K562 (cell line): ENCODE data around the gene SPRY2. TPM values are rescaled to one million over a fixed set of nuclear protein-coding genes. Genes with fewer than 3 reads are reported as not detected.

ENCODE experiments used
- BRD4 ChIP-seq: fragments of 200-600 bp; sonication (generic); IDR thresholded peaks from 2 replicates; pipeline ENCODE4 v1.6.1; 2017; ENCODE audit warnings: inconsistent platforms
- CBX1 ChIP-seq: sonication (generic); IDR thresholded peaks from 2 replicates; pipeline ENCODE4 v1.6.1; 2016; ENCODE audit warnings: antibody characterized with exemption, low read depth, mild to moderate bottlenecking
- GTF2F1 ChIP-seq: IDR thresholded peaks from 2 replicates; pipeline ENCODE4 v1.6.1; 2011; ENCODE audit warnings: low read depth, low read length, improper control_type of control experiment
- ILF3 ChIP-seq: fragments of 450-650 bp; IDR thresholded peaks from 2 replicates; pipeline ENCODE4 v1.6.1; 2018; ENCODE audit warnings: antibody characterized with exemption, mild to moderate bottlenecking, moderate library complexity, borderline replicate concordance
- KAT2B ChIP-seq: IDR thresholded peaks from one replicate; pipeline ENCODE4 v1.6.1; 2012; ENCODE audit warnings: low read depth, mild to moderate bottlenecking, control low read depth, inconsistent platforms, low read length, moderate library complexity
- KLF13 ChIP-seq: fragments of 450-650 bp; IDR thresholded peaks from 2 replicates; pipeline ENCODE4 v1.6.1; 2016; ENCODE audit warnings: missing genetic modification characterization, low read depth, mild to moderate bottlenecking, missing compliant biosample characterization, moderate library complexity, borderline replicate concordance
- MAZ ChIP-seq, 2 experiments: fragments of 450-650 bp in 1 of 2; sonication (generic) in 1 of 2; formaldehyde crosslinking; IDR thresholded peaks in 1 of 2; conservative IDR thresholded peaks in 1 of 2; 2 replicates each; pipeline versions ENCODE4 v1.4.0 to v1.5.0; 2020; ENCODE audit warnings: mild to moderate bottlenecking in 1 of 2, missing genetic modification reagents in 1 of 2
- MBD2 ChIP-seq: sonication (generic); IDR thresholded peaks from 2 replicates; pipeline ENCODE4 v1.6.1; 2016; ENCODE audit warnings: low read depth, borderline replicate concordance
- NRF1 ChIP-seq, 2 experiments: fragments of 450-650 bp; IDR thresholded peaks in 1 of 2; conservative IDR thresholded peaks in 1 of 2; 2 replicates each; pipeline ENCODE4 v1.6.1; 2014; ENCODE audit warnings: mild to moderate bottlenecking in 2 of 2
- SMAD4 ChIP-seq: fragments of 250-450 bp; sonication (Bioruptor Pico); conservative IDR thresholded peaks from 2 replicates; pipeline ENCODE4 v1.8.0; 2021; ENCODE audit warnings: inconsistent platforms, mild to moderate bottlenecking, moderate library complexity
- SMARCA4 ChIP-seq: fragments of 450-650 bp; IDR thresholded peaks from 2 replicates; pipeline ENCODE4 v1.6.1; 2016
- U2AF1 ChIP-seq: fragments of 200-400 bp; formaldehyde crosslinking; optimal IDR thresholded peaks from 2 replicates; pipeline ENCODE3; 2017; ENCODE audit warnings: mild to moderate bottlenecking, low read depth, low read length, moderate library complexity
- ZNF12 ChIP-seq: sonication (generic); formaldehyde crosslinking; IDR thresholded peaks from 2 replicates; pipeline ENCODE4 v1.4.0; 2020; ENCODE audit warnings: mild to moderate bottlenecking, missing genetic modification reagents
- polyA plus RNA-seq, 8 experiments: library from polyadenylated mRNA; depleted of rRNA in 4 of 8; stranded (reverse) in 5 of 8; unstranded in 3 of 8; fragments of >200 nt; fragmentation: Nextera tagmentation in 2 of 8; fragmentation: Illumina TruSeq in 1 of 8; extraction: Ambion mirVana in 2 of 8; extraction: Trizol in 1 of 8; gene quantifications; 2 replicates each; pipeline versions ENCODE4 v1.2.1 to v1.2.3, GENCODE V29; 2011 to 2014; ENCODE audit warnings: inconsistent platforms in 1 of 8, missing spikeins in 1 of 8
- total RNA-seq, 7 experiments: library from RNA; depleted of rRNA in 6 of 7; stranded (reverse); fragments of >200 nt in 6 of 7; fragmentation: Illumina TruSeq in 2 of 7; extraction: Trizol in 2 of 7; gene quantifications; 2 replicates each; pipeline versions ENCODE4 v1.2.1 to v1.2.3, GENCODE V29; 2011 to 2021; ENCODE audit warnings: low replicate concordance in 1 of 7
- TF ChIP-seq, protein P1 (sequence below): sonication (generic); formaldehyde crosslinking; IDR thresholded peaks from 2 replicates; pipeline ENCODE4 v1.8.0; 2023; ENCODE audit warnings: missing genetic modification reagents, mild to moderate bottlenecking, borderline replicate concordance
- TF ChIP-seq, protein P2 (sequence below): sonication (generic); formaldehyde crosslinking; IDR thresholded peaks from 2 replicates; pipeline ENCODE4 v1.8.0; 2022; ENCODE audit warnings: mild to moderate bottlenecking, missing genetic modification reagents
- TF ChIP-seq, protein P3 (sequence below), 2 experiments: fragments of 450-650 bp; IDR thresholded peaks; 2 replicates each; pipeline ENCODE4 v1.6.1; 2016
- TF ChIP-seq, protein P4 (sequence below): sonication (generic); formaldehyde crosslinking; IDR thresholded peaks from 2 replicates; pipeline ENCODE4 v1.8.1; 2023; ENCODE audit warnings: mild to moderate bottlenecking, missing genetic modification reagents

SPRY2 gene
- total and polyA plus RNA-seq, 9 of the 15 experiments (the other 6 are each of a cell fraction or from before 2014, with no cell fraction given) = 1.8 to 7.8 (median 3.4) TPM

DNA sequence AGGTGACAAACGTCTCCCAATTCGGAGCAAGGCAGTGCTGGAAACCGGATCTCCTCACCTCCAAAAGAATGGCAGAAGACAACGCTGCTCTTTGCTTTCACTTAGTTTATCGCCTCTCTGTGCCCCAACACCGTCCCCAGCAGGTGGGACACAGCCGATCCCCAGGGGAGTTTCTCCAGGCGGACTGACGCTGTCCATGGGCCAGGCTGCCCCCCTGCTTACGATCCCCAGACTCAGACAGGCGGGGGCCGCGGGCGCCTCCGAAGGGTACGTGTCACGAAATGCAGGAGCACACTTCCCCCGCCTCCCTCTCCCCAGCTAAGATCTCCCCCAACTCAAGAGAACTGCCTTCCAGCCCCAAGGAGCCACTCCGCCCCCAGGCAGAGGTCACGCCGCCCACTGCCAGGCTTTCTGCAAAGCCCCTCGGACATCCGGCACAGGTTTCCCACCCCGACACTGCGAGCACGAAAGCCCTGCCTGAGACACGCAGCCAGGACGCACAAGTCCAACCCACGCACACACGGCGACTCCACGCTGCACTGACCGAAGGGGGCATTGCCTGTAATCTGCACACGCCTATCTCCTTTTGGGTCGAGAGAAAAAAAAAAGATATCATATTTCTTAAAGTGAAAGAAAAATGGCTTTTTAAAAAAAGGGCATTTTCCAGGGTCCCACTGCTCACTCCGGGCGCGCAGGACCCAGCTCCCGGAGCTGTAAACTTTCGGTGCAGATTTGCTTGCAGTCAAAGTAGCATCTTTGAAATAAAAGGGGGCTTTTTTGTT is 2.0 kb downstream of the SPRY2 start (continued):
- TF ChIP-seq, protein P1, sequence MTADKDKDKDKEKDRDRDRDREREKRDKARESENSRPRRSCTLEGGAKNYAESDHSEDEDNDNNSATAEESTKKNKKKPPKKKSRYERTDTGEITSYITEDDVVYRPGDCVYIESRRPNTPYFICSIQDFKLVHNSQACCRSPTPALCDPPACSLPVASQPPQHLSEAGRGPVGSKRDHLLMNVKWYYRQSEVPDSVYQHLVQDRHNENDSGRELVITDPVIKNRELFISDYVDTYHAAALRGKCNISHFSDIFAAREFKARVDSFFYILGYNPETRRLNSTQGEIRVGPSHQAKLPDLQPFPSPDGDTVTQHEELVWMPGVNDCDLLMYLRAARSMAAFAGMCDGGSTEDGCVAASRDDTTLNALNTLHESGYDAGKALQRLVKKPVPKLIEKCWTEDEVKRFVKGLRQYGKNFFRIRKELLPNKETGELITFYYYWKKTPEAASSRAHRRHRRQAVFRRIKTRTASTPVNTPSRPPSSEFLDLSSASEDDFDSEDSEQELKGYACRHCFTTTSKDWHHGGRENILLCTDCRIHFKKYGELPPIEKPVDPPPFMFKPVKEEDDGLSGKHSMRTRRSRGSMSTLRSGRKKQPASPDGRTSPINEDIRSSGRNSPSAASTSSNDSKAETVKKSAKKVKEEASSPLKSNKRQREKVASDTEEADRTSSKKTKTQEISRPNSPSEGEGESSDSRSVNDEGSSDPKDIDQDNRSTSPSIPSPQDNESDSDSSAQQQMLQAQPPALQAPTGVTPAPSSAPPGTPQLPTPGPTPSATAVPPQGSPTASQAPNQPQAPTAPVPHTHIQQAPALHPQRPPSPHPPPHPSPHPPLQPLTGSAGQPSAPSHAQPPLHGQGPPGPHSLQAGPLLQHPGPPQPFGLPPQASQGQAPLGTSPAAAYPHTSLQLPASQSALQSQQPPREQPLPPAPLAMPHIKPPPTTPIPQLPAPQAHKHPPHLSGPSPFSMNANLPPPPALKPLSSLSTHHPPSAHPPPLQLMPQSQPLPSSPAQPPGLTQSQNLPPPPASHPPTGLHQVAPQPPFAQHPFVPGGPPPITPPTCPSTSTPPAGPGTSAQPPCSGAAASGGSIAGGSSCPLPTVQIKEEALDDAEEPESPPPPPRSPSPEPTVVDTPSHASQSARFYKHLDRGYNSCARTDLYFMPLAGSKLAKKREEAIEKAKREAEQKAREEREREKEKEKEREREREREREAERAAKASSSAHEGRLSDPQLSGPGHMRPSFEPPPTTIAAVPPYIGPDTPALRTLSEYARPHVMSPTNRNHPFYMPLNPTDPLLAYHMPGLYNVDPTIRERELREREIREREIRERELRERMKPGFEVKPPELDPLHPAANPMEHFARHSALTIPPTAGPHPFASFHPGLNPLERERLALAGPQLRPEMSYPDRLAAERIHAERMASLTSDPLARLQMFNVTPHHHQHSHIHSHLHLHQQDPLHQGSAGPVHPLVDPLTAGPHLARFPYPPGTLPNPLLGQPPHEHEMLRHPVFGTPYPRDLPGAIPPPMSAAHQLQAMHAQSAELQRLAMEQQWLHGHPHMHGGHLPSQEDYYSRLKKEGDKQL (CRISPR knock-in tag) = no peak
- TF ChIP-seq NRF1 (conservative IDR thresholded peaks at IDR 0.05 in 1 of 2, IDR thresholded peaks at IDR 0.05 in 1 of 2) = no peak
- TF ChIP-seq, protein P2, sequence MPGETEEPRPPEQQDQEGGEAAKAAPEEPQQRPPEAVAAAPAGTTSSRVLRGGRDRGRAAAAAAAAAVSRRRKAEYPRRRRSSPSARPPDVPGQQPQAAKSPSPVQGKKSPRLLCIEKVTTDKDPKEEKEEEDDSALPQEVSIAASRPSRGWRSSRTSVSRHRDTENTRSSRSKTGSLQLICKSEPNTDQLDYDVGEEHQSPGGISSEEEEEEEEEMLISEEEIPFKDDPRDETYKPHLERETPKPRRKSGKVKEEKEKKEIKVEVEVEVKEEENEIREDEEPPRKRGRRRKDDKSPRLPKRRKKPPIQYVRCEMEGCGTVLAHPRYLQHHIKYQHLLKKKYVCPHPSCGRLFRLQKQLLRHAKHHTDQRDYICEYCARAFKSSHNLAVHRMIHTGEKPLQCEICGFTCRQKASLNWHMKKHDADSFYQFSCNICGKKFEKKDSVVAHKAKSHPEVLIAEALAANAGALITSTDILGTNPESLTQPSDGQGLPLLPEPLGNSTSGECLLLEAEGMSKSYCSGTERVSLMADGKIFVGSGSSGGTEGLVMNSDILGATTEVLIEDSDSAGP (CRISPR knock-in tag) = no peak
- TF ChIP-seq MAZ (CRISPR knock-in tag; conservative IDR thresholded peaks at IDR 0.05 in 1 of 2, IDR thresholded peaks at IDR 0.05 in 1 of 2) = peak; percentile 5 to 48; a peak in 1 of 4 replicates
- TF ChIP-seq KAT2B = no peak
- TF ChIP-seq ZNF12 = no peak
- TF ChIP-seq SMARCA4 = no peak
- TF ChIP-seq KLF13 = no peak
- TF ChIP-seq, protein P3, sequence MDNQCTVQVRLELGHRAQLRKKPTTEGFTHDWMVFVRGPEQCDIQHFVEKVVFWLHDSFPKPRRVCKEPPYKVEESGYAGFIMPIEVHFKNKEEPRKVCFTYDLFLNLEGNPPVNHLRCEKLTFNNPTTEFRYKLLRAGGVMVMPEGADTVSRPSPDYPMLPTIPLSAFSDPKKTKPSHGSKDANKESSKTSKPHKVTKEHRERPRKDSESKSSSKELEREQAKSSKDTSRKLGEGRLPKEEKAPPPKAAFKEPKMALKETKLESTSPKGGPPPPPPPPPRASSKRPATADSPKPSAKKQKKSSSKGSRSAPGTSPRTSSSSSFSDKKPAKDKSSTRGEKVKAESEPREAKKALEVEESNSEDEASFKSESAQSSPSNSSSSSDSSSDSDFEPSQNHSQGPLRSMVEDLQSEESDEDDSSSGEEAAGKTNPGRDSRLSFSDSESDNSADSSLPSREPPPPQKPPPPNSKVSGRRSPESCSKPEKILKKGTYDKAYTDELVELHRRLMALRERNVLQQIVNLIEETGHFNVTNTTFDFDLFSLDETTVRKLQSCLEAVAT (IDR thresholded peaks at IDR 0.05) = no peak
- no peak for TF ChIP-seq GTF2F1
- TF ChIP-seq ILF3 = no peak
- TF ChIP-seq, protein P4, sequence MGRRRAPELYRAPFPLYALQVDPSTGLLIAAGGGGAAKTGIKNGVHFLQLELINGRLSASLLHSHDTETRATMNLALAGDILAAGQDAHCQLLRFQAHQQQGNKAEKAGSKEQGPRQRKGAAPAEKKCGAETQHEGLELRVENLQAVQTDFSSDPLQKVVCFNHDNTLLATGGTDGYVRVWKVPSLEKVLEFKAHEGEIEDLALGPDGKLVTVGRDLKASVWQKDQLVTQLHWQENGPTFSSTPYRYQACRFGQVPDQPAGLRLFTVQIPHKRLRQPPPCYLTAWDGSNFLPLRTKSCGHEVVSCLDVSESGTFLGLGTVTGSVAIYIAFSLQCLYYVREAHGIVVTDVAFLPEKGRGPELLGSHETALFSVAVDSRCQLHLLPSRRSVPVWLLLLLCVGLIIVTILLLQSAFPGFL (CRISPR knock-in tag) = no peak
- no peak; the same call in 1 of the 2 replicates for TF ChIP-seq SMAD4 (CRISPR knock-in tag)
- no peak for TF ChIP-seq MBD2
- TF ChIP-seq U2AF1 = no peak
- no peak for TF ChIP-seq BRD4
- TF ChIP-seq CBX1 = no peak
